BLaER1 treated with 17β-estradiol and CSF1 and Interleukin-3, amounts not matched to agents 10 nM and 100 nM (cell line): ENCODE measurements around the gene CCDC175.
A peak's percentile ranks its signal among the peaks of the same experiment; 100 is the strongest.

Experiments used
- H3K27ac ChIP-seq, 11 experiments: shearing (Covaris generic); formaldehyde crosslinking; 2 replicates each; pipeline ENCODE4 v1.8.1; 2022
- H3K27me3 ChIP-seq, 11 experiments: shearing (Covaris generic); formaldehyde crosslinking; 2 replicates each; pipeline ENCODE4 v1.8.1; 2022
- H3K36me3 ChIP-seq, 11 experiments: shearing (Covaris generic); formaldehyde crosslinking; 2 replicates each; pipeline ENCODE4 v1.8.1; 2022
- H3K4me1 ChIP-seq, 10 experiments: shearing (Covaris generic); formaldehyde crosslinking; 2 replicates each; pipeline ENCODE4 v1.8.1; 2022
- H3K4me2 ChIP-seq, 11 experiments: shearing (Covaris generic); formaldehyde crosslinking; 2 replicates each; pipeline ENCODE4 v1.8.1; 2022
- H3K4me3 ChIP-seq, 10 experiments: shearing (Covaris generic); formaldehyde crosslinking; 2 replicates each; pipeline ENCODE4 v1.8.1; 2022
- H3K9ac ChIP-seq, 11 experiments: shearing (Covaris generic); formaldehyde crosslinking; 2 replicates each; pipeline ENCODE4 v1.8.1; 2022
- H3K9me3 ChIP-seq, 11 experiments: shearing (Covaris generic); formaldehyde crosslinking; replicated peaks in 1 of 11; 2 replicates each; pipeline ENCODE4 v1.8.1; 2022
- H4K20me1 ChIP-seq, 11 experiments: shearing (Covaris generic); formaldehyde crosslinking; 2 replicates each; pipeline ENCODE4 v1.8.1; 2022
- Cebpa-rat ChIP-seq, 11 experiments: shearing (Covaris generic); IDR thresholded peaks; 2 replicates each; pipeline ENCODE4 v1.8.1; 2022

CCDC175 gene

GRCh38 chr14:59576332-59577294 lies at the start of gene CCDC175:
TSS of gene CCDC175 (minus strand) at chr14:59576812. CDS start at chr14:59576775, 37 bp downstream.
- H3K4me3 ChIP-seq = peak within 1 kb of the TSS in 6 of 10 experiments; percentile 7 to 38 (median 14); a peak in 4 of 20 replicates
- H3K9ac ChIP-seq = no peak within 1 kb of the TSS
- no peak within 1 kb of the TSS for H3K27ac ChIP-seq
- peaks cover 0 to 9% (median 6%) of the 10 kb centered on the region in 11 experiments; a peak in 14 of 22 replicates for H3K27me3 ChIP-seq
- TF ChIP-seq Cebpa-rat (IDR thresholded peaks at IDR 0.05) = no peak
- H3K4me2 ChIP-seq = peak within 1 kb of the TSS; percentile 6 to 63 (median 35); a peak in 16 of 22 replicates
- no peaks in the 10 kb centered on the region; a peak in 1 of 20 replicates for H3K4me1 ChIP-seq
- peaks cover 0 to 12% (median 7%) of the 10 kb centered on the region in 11 experiments; a peak in 8 of 22 replicates for H3K9me3 ChIP-seq
- no peaks in the 10 kb centered on the region for H3K36me3 ChIP-seq
- H4K20me1 ChIP-seq = no peaks in the 10 kb centered on the region

- H4K20me1 ChIP-seq = no peaks in the 10 kb centered on the region
- H3K27ac ChIP-seq = no peak overlapping the region
- H3K4me2 ChIP-seq = no peak overlapping the region
- H3K4me1 ChIP-seq = peaks cover 0 to 16% (median 0%) of the 10 kb centered on the region in 10 experiments; a peak in 6 of 20 replicates
- no peak overlapping the region for H3K4me3 ChIP-seq
- no peaks in the 10 kb centered on the region for H3K27me3 ChIP-seq
- TF ChIP-seq Cebpa-rat (IDR thresholded peaks at IDR 0.05) = no peak
- no peaks in the 10 kb centered on the region for H3K36me3 ChIP-seq
- H3K9me3 ChIP-seq = no peaks in the 10 kb centered on the region
- no peak overlapping the region for H3K9ac ChIP-seq
Measured at GRCh38 chr14:59622631-59623030, 46.0 kb upstream of the CCDC175 start.

- Histone ChIP-seq H3K4me1 (peaks cover 0 to 16% (median 0%) of the 10 kb centered on the region in 10 experiments; a peak in 6 of 20 replicates), H3K4me2 (peak overlapping the region in 3 of 11 experiments; percentile 33 to 73 (median 63); a peak in 5 of 22 replicates), H3K27ac (peak overlapping the region in 1 of 11 experiments; percentile 19; a peak in 1 of 22 replicates), H4K20me1 (no peaks in the 10 kb centered on the region), H3K9me3 (peaks cover 0 to 10% (median 4%) of the 10 kb centered on the region in 11 experiments; a peak in 8 of 22 replicates), H3K9ac (no peak overlapping the region), H3K27me3 (no peaks in the 10 kb centered on the region), H3K36me3 (no peaks in the 10 kb centered on the region), H3K4me3 (no peak overlapping the region)
- no peak for TF ChIP-seq Cebpa-rat (IDR thresholded peaks at IDR 0.05)
Measured at GRCh38 chr14:59619061-59619460, 42.4 kb upstream of the CCDC175 start.

GRCh38 chr14:59601056-59601455 lies 24.4 kb upstream of the CCDC175 start:
- no peak overlapping the region for H3K27ac ChIP-seq
- no peak overlapping the region for H3K4me2 ChIP-seq
- no peaks in the 10 kb centered on the region for H3K4me1 ChIP-seq
- H3K9me3 ChIP-seq = no peaks in the 10 kb centered on the region
- no peak for TF ChIP-seq Cebpa-rat (IDR thresholded peaks at IDR 0.05)
- no peaks in the 10 kb centered on the region for H3K27me3 ChIP-seq
- H3K9ac ChIP-seq = no peak overlapping the region
- H3K36me3 ChIP-seq = no peaks in the 10 kb centered on the region; a peak in 2 of 22 replicates
- no peak overlapping the region for H3K4me3 ChIP-seq
- H4K20me1 ChIP-seq = no peaks in the 10 kb centered on the region

- H3K27me3 ChIP-seq = no peaks in the 10 kb centered on the region
- no peak for TF ChIP-seq Cebpa-rat (IDR thresholded peaks at IDR 0.05)
- H3K4me1 ChIP-seq = no peaks in the 10 kb centered on the region
- no peaks in the 10 kb centered on the region for H4K20me1 ChIP-seq
- H3K4me2 ChIP-seq = no peak overlapping the region
- H3K9ac ChIP-seq = no peak overlapping the region
- H3K4me3 ChIP-seq = no peak overlapping the region
- no peak overlapping the region for H3K27ac ChIP-seq
- no peaks in the 10 kb centered on the region; a peak in 2 of 22 replicates for H3K36me3 ChIP-seq
- H3K9me3 ChIP-seq = no peaks in the 10 kb centered on the region
Measured at GRCh38 chr14:59600211-59600945, 23.8 kb upstream of the CCDC175 start.

- Histone ChIP-seq H3K9me3 (peaks cover 5 to 15% (median 9%) of the 10 kb centered on the region in 11 experiments; a peak in 14 of 22 replicates), H3K36me3 (no peaks in the 10 kb centered on the region; a peak in 2 of 22 replicates), H3K9ac (no peak overlapping the region), H3K27me3 (no peaks in the 10 kb centered on the region), H4K20me1 (no peaks in the 10 kb centered on the region), H3K4me1 (no peaks in the 10 kb centered on the region), H3K4me3 (no peak overlapping the region), H3K4me2 (no peak overlapping the region), H3K27ac (no peak overlapping the region)
- no peak for TF ChIP-seq Cebpa-rat (IDR thresholded peaks at IDR 0.05)
Measured at GRCh38 chr14:59595071-59595470, 18.5 kb upstream of the CCDC175 start.

GRCh38 chr14:59591641-59592370 lies 15.2 kb upstream of the CCDC175 start:
- H3K4me1 ChIP-seq = peaks cover 0 to 2% (median 0%) of the 10 kb centered on the region in 10 experiments; a peak in 2 of 20 replicates
- no peaks in the 10 kb centered on the region for H4K20me1 ChIP-seq
- no peaks in the 10 kb centered on the region; a peak in 2 of 22 replicates for H3K36me3 ChIP-seq
- no peak overlapping the region for H3K27ac ChIP-seq
- no peak overlapping the region for H3K9ac ChIP-seq
- no peak overlapping the region for H3K4me2 ChIP-seq
- TF ChIP-seq Cebpa-rat (IDR thresholded peaks at IDR 0.05) = no peak
- no peak overlapping the region for H3K4me3 ChIP-seq
- H3K27me3 ChIP-seq = no peaks in the 10 kb centered on the region
- H3K9me3 ChIP-seq = peaks cover 5 to 15% (median 9%) of the 10 kb centered on the region in 11 experiments; a peak in 14 of 22 replicates

GRCh38 chr14:59588101-59588500 lies 11.5 kb upstream of the CCDC175 start:
- H3K4me1 ChIP-seq = peaks cover 0 to 17% (median 10%) of the 10 kb centered on the region in 10 experiments; a peak in 16 of 20 replicates
- no peak overlapping the region for H3K9ac ChIP-seq
- no peak overlapping the region for H3K4me2 ChIP-seq
- no peak for TF ChIP-seq Cebpa-rat (IDR thresholded peaks at IDR 0.05)
- no peaks in the 10 kb centered on the region for H3K27me3 ChIP-seq
- peaks cover 5 to 18% (median 9%) of the 10 kb centered on the region in 11 experiments; a peak in 14 of 22 replicates for H3K9me3 ChIP-seq
- no peaks in the 10 kb centered on the region for H4K20me1 ChIP-seq
- H3K4me3 ChIP-seq = no peak overlapping the region
- H3K36me3 ChIP-seq = no peaks in the 10 kb centered on the region; a peak in 1 of 22 replicates
- no peak overlapping the region for H3K27ac ChIP-seq
